Erythroblast (primary cell): ENCODE data around the gene MYLK.

ENCODE experiments used
- GATA1 ChIP-seq: IDR thresholded peaks from 2 replicates; pipeline ENCODE4 v1.6.1; 2011; ENCODE audit warnings: low read depth, mild to moderate bottlenecking, control low read depth, low read length, moderate library complexity
- POLR2A ChIP-seq: IDR thresholded peaks from 2 replicates; pipeline ENCODE4 v1.6.1; 2011; ENCODE audit warnings: mild to moderate bottlenecking, low read length

GRCh38 chr3:123609063-123609462, 275.1 kb downstream of the MYLK start:
- TF ChIP-seq POLR2A (no peak), GATA1 (no peak)
